Heart right ventricle (tissue), 16 donors: ENCODE results near the gene TUBB4A. TPM values are rescaled to one million over a fixed set of nuclear protein-coding genes. Genes with fewer than 3 reads are reported as not detected.

Source experiments
- ATAC-seq, 8 donors: fragments of 200-7000 bp; cut with Tn5 transposase; one replicate each; pipeline ENCODE4 v1.9.1; 2020; ENCODE audit warnings: mild to moderate bottlenecking in 8 of 8, moderate library complexity in 8 of 8, moderate number of reproducible peaks in 1 of 8
- DNase-seq, 2 donors: peaks; one replicate each; pipeline ENCODE4 v3.0.0-alpha.2; 2020
- H3K27ac ChIP-seq, 10 donors: fragments of 200-600 bp; sonication (generic) in 2 of 10; one replicate each; pipeline versions ENCODE4 v1.5.0 to v1.8.0; 2020 to 2022; ENCODE audit warnings: mild to moderate bottlenecking in 3 of 10
- H3K27me3 ChIP-seq, 7 donors: fragments of 200-600 bp; one replicate each; pipeline ENCODE4 v1.8.0; 2021 to 2022; ENCODE audit warnings: mild to moderate bottlenecking in 2 of 7
- H3K36me3 ChIP-seq, 9 donors: fragments of 200-600 bp; sonication (generic) in 1 of 9; one replicate each; pipeline versions ENCODE4 v1.5.0 to v1.8.0; 2020 to 2022; ENCODE audit warnings: mild to moderate bottlenecking in 2 of 9
- H3K4me1 ChIP-seq, 9 donors: fragments of 200-600 bp; sonication (generic) in 1 of 9; one replicate each; pipeline versions ENCODE4 v1.5.0 to v1.8.0; 2020 to 2022; ENCODE audit warnings: mild to moderate bottlenecking in 4 of 9
- H3K4me3 ChIP-seq, 10 donors: fragments of 200-600 bp; sonication (generic) in 2 of 10; one replicate each; pipeline versions ENCODE4 v1.5.0 to v1.8.0; 2020 to 2022; ENCODE audit warnings: mild to moderate bottlenecking in 7 of 10, moderate library complexity in 2 of 10
- H3K9me3 ChIP-seq, 11 donors: fragments of 200-600 bp in 10 of 11; sonication (generic) in 2 of 11; one replicate each; pipeline versions ENCODE4 v1.5.0 to v1.8.0; 2013 to 2022; ENCODE audit warnings: mild to moderate bottlenecking in 2 of 11, control low read depth in 1 of 11, moderate library complexity in 1 of 11
- whole genome bisulfite sequencing, 2 donors: extraction: QIAGEN DNeasy Blood & Tissue Kit; methylation state at CpG; one replicate each; pipeline ENCODE4 v1.1.7; 2013; ENCODE audit warnings: inconsistent platforms in 1 of 2; 5-methylcytosine and 5-hydroxymethylcytosine counted together
- intact Hi-C, 10 donors: fragments of 100-400 bp; cut with DNase I; formaldehyde crosslinking; loops; one replicate each; pipeline versions ENCODE4 v1.11.1 to v1.14.2; 2022
- polyA plus RNA-seq, 2 donors: library from polyadenylated mRNA; stranded (reverse); fragments of 200-250 nt; gene quantifications; one replicate each; pipeline ENCODE4 v1.2.3, GENCODE V29; 2013
- total RNA-seq, 10 donors: library from RNA; stranded (reverse); fragmentation: NEBNext Ultra II Directional in 3 of 10; extraction: Animal tissue kit (Norgen Biotek cat#: 25700) in 3 of 10; gene quantifications; one replicate each; pipeline versions ENCODE4 v1.2.1 to v1.2.4, GENCODE V29; 2021 to 2023
- TF ChIP-seq, protein P1 (sequence below), 9 donors: fragments of 200-600 bp; sonication (generic) in 2 of 9; IDR thresholded peaks; one replicate each; pipeline versions ENCODE4 v1.5.0 to v1.8.0; 2021 to 2022; ENCODE audit warnings: antibody characterized with exemption in 9 of 9, mild to moderate bottlenecking in 5 of 9, moderate library complexity in 1 of 9
- donor health status: Arrhythmogenic right ventricular cardiomyopathy.
- donor health status: ischemic (EF 13 %, LVEDD 7.1; RV severe dilation, severe dysfunction).
- donor health status: healthy with polysubstance abuse.
- donor health status: DM: no; HTN: yes; CAD: no.
- donor health status: DM: no; HTN: no; CAD: no.
- donor health status: ischemic (EF 25% LVEDD 6.9; RV normal size, moderate dysfunction).
- donor health status: ischemic (EF 25% LVEDD 5.7; RV mildly dilated, moderate dysfunction).
- donor health status: healthy.
- donor health status: DM: yes; HTN: yes; CAD: no.
- donor health status: Ischemic cardiomyopathy.
- donor health status: ischemic (EF 35%, LVEDD 5.7; RV mildly dilated, moderate dysfunction).
- donor health status: nonischemic (EF 11% LVEDD 7.7; RV severe dilation, severe dysfunction).
- donor health status: DM: yes; HTN: yes; CAD: no.
- donor health status: PGD.
- donor health status: ischemic (EF 29% LVEDD 5.4; RV normal size, mild dysfunction).
- donor health status: nonischemic (EF 23%, LVEDD 6.1; RV moderate dilation, normal function).

TUBB4A gene
- total and polyA plus RNA-seq, 12 donors = 0.19 to 6.6 (median 0.81) TPM

- H3K4me3 ChIP-seq = peak overlapping the region in 1 of 10 donors; percentile 66
- intact Hi-C loops = no loop called here
- peaks cover 0 to 9% (median 0%) of the 10 kb centered on the region in 9 donors for H3K4me1 ChIP-seq
- ATAC-seq (no peak), DNase-seq (no peak)
- H3K36me3 ChIP-seq = no peaks in the 10 kb centered on the region
- TF ChIP-seq, protein P1, sequence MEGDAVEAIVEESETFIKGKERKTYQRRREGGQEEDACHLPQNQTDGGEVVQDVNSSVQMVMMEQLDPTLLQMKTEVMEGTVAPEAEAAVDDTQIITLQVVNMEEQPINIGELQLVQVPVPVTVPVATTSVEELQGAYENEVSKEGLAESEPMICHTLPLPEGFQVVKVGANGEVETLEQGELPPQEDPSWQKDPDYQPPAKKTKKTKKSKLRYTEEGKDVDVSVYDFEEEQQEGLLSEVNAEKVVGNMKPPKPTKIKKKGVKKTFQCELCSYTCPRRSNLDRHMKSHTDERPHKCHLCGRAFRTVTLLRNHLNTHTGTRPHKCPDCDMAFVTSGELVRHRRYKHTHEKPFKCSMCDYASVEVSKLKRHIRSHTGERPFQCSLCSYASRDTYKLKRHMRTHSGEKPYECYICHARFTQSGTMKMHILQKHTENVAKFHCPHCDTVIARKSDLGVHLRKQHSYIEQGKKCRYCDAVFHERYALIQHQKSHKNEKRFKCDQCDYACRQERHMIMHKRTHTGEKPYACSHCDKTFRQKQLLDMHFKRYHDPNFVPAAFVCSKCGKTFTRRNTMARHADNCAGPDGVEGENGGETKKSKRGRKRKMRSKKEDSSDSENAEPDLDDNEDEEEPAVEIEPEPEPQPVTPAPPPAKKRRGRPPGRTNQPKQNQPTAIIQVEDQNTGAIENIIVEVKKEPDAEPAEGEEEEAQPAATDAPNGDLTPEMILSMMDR (IDR thresholded peaks at IDR 0.05) = no peak
- H3K27me3 ChIP-seq = peaks cover 0 to 37% (median 20%) of the 10 kb centered on the region in 7 donors
- H3K27ac ChIP-seq = peak overlapping the region in 1 of 10 donors; percentile 95
- H3K9me3 ChIP-seq = no peaks in the 10 kb centered on the region
- WGBS, 2 donors = 97 to 99% methylated on average over 8 of the region's 8 CpGs
These were observed 19.8 kb downstream of the TUBB4A start for GRCh38 chr19:6482343-6482686.

DNA sequence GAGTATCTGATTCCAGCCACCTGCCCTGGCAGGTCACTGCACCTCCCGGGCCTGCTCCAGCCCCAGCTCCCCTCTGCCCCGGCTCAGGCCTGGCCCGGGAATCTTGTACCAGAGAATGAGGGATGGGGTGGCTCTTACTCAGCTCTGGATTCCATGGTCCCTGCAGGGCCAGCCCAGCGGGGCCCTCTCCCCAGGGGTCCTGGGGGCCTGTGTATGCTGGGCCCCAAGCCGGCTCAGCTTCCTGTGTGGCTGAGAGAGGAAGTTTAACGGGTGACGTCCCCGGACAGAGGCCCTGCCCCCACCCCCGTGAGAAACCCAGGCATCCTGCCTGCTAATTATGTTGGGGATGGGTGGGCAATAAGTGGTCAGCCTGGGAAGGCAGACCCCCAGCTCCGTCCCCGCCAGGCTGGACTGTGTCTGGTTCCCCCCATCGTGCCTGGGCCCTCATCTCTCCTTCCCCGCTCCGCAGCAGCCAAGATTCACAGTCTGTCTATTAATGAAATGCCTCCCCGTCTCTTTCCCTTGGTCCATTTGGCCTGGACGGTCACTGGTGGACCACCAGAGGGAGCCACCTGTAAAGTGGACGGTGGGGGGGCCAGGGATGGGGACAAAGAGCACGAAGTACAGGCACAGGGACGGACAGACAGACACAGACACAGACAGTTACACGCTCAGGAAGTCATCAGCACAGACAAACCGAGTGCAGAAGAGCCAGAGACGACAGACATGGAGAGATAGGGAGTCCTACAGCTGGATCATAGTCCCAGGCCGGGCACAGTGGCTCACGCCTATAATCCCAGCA lies 20.4 kb downstream of the TUBB4A start, which contains the start of gene DENND1C:
Gene DENND1C, minus strand, starts transcription at position 247 of the 802 bp plus-strand sequence. Its CDS starts 92 bp downstream, at position 155.
- Histone ChIP-seq H3K36me3 (peaks cover 0 to 6% (median 0%) of the 10 kb centered on the region in 9 donors), H3K4me3 (peak within 1 kb of the TSS in 7 of 10 donors; percentile 3 to 66 (median 24)), H3K27me3 (peaks cover 0 to 38% (median 26%) of the 10 kb centered on the region in 7 donors), H3K27ac (peak within 1 kb of the TSS in 2 of 10 donors; percentile 3 to 95), H3K4me1 (peaks cover 0 to 9% (median 0%) of the 10 kb centered on the region in 9 donors), H3K9me3 (no peaks in the 10 kb centered on the region)
- TF ChIP-seq, protein P1 (IDR thresholded peaks at IDR 0.05) = peak in 7 of 9 donors; percentile 39 to 52 (median 48)
- DNase-seq (peak in 1 of 2 donors; percentile 31), ATAC-seq (peak in 7 of 8 donors; percentile 37 to 71 (median 66))
- intact Hi-C loops = no loop called here
- WGBS, 2 donors = 35 to 37% methylated on average over 24 of the region's 24 CpGs

- Histone ChIP-seq H3K4me3 (peak overlapping the region in 6 of 10 donors; percentile 6 to 66 (median 28)), H3K27me3 (peaks cover 0 to 47% (median 34%) of the 10 kb centered on the region in 7 donors), H3K27ac (peak overlapping the region in 2 of 10 donors; percentile 3 to 95), H3K4me1 (peaks cover 0 to 11% (median 8%) of the 10 kb centered on the region in 9 donors), H3K36me3 (peaks cover 0 to 13% (median 0%) of the 10 kb centered on the region in 9 donors), H3K9me3 (no peaks in the 10 kb centered on the region)
- TF ChIP-seq, protein P1 (IDR thresholded peaks at IDR 0.05) = no peak
- 80 to 81% methylated on average over 10 of the region's 10 CpGs for WGBS, 2 donors
- ATAC-seq (peak in 1 of 8 donors; percentile 11), DNase-seq (no peak)
- intact Hi-C loops = no loop called here
These were observed 21.2 kb downstream of the TUBB4A start for GRCh38 chr19:6480848-6481415.

DNA sequence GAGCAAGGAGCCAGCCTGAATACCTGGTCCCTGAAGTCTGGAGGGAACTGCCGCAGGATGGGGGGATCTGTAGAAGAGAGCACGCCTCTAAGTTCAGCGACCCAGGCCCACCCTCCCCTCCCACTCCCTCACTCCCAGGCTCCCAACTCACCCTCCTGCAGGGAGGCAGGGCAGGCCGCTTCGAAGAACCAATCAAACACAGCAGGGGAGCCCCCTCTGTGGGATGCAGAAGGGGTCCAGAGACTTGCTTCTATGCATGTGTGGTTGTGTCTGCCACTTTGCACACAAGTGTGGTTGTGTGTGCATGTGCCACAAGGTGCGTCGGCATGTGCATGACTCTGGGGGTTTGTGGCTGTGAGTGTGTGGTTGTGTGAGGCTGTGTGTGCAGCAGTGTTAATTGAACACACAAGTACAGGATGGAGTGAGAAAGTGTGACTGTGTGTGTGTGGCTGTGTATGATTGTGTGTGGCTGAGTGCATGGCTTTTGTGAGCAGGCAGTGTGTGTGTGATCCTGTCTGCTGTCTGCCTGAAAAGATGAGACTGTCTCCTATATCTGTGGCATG lies 22.2 kb downstream of the TUBB4A start:
- 58 to 63% methylated on average over 7 of the region's 7 CpGs for WGBS, 2 donors
- Histone ChIP-seq H3K4me3 (no peak overlapping the region), H3K9me3 (no peaks in the 10 kb centered on the region), H3K27ac (no peak overlapping the region), H3K36me3 (peaks cover 0 to 23% (median 0%) of the 10 kb centered on the region in 9 donors), H3K27me3 (peaks cover 0 to 57% (median 44%) of the 10 kb centered on the region in 7 donors), H3K4me1 (peaks cover 0 to 18% (median 12%) of the 10 kb centered on the region in 9 donors)
- TF ChIP-seq, protein P1 (IDR thresholded peaks at IDR 0.05) = no peak
- DNase-seq (no peak), ATAC-seq (no peak)
- intact Hi-C loops = no loop called here
